Measurements from ENCODE around the gene VAT1L. TPM values are rescaled to one million over a fixed set of nuclear protein-coding genes. Genes with fewer than 3 reads are reported as not detected.

Gene VAT1L
- total RNA-seq, 1 experiment from 2014 or later = 33.8 TPM

DNA sequence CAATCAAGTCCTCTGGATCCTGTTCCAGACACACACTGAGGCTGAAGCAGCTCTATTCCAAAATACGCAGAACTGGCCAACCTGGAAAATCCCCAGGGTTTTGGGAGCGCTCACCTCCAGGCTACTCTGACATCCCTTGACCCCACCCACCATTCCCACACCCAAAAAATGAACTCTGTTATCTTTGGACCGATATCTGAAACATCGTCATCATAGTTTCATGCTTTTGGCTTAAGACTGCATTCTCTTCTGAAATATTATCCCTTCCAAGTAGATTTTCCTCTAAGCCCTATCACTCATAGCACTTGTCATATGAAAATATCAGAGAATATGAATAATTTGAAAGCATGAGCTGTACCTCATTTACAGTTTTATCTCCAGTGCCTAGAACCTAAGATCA is 34.7 kb downstream of the VAT1L start:
- Mint-ChIP-seq H3K9me3 (no peaks in the 10 kb centered on the region), H3K27ac (peak overlapping the region in 2 of 3 experiments; percentile 66 to 74; a peak in 1 of 7 replicates), H3K4me1 (peaks cover 7 to 9% of the 10 kb centered on the region in 2 experiments), H3K36me3 (ENCODE audit: insufficient read depth in 1 of 3, low read depth in 3 of 3) (peaks cover 24 to 58% (median 24%) of the 10 kb centered on the region in 3 experiments; a peak in 6 of 7 replicates), H3K4me3 (no peak overlapping the region), H3K27me3 (ENCODE audit: low read depth) (no peaks in the 10 kb centered on the region)
- TF ChIP-seq, protein P1, sequence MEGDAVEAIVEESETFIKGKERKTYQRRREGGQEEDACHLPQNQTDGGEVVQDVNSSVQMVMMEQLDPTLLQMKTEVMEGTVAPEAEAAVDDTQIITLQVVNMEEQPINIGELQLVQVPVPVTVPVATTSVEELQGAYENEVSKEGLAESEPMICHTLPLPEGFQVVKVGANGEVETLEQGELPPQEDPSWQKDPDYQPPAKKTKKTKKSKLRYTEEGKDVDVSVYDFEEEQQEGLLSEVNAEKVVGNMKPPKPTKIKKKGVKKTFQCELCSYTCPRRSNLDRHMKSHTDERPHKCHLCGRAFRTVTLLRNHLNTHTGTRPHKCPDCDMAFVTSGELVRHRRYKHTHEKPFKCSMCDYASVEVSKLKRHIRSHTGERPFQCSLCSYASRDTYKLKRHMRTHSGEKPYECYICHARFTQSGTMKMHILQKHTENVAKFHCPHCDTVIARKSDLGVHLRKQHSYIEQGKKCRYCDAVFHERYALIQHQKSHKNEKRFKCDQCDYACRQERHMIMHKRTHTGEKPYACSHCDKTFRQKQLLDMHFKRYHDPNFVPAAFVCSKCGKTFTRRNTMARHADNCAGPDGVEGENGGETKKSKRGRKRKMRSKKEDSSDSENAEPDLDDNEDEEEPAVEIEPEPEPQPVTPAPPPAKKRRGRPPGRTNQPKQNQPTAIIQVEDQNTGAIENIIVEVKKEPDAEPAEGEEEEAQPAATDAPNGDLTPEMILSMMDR (conservative IDR thresholded peaks at IDR 0.05) = no peak
- Histone ChIP-seq H4K20me1 (ENCODE audit: control insufficient read depth, insufficient read depth, insufficient read length) (no peaks in the 10 kb centered on the region), H3K79me1 (ENCODE audit: insufficient read depth, low read depth, low read length, poor library complexity, severe bottlenecking) (no peaks in the 10 kb centered on the region), H3K27me3 (ENCODE audit: insufficient read depth, low read length) (no peaks in the 10 kb centered on the region), H3K4me2 (ENCODE audit: insufficient read depth, insufficient read length, low read length) (no peak overlapping the region), H4K8ac (replicated peaks; ENCODE audit: insufficient read length, low read depth, low read length) (no peak overlapping the region), H4K91ac (ENCODE audit: insufficient read length, low read depth, low read length) (no peak overlapping the region), H3K4me1 (ENCODE audit: insufficient read depth, low read length) (no peaks in the 10 kb centered on the region), H3K27ac (ENCODE audit: insufficient read length, low read depth, low read length) (no peak overlapping the region), H2BK12ac (ENCODE audit: insufficient read length, low read depth, low read length) (no peak overlapping the region), H2AK5ac (ENCODE audit: insufficient read length, low read length) (no peak overlapping the region), H3K9ac (ENCODE audit: extremely low read depth, insufficient read length, low read length) (no peak overlapping the region), H2BK20ac (ENCODE audit: low read depth, low read length, poor library complexity, severe bottlenecking) (no peak overlapping the region), H2BK5ac (ENCODE audit: insufficient read length, low read length) (no peak overlapping the region), H2AFZ (ENCODE audit: low read length) (no peak overlapping the region), H3T11ph (ENCODE audit: low read length) (no peak overlapping the region), H3K79me2 (ENCODE audit: insufficient read depth, low read length) (no peaks in the 10 kb centered on the region), H4K5ac (ENCODE audit: insufficient read length, low read depth, low read length) (no peak overlapping the region), H3K14ac (ENCODE audit: insufficient read depth, low read length) (no peak overlapping the region), H3K23ac (ENCODE audit: insufficient read length, low read depth, low read length) (no peak overlapping the region), H2BK120ac (ENCODE audit: low read depth, low read length, poor library complexity, severe bottlenecking) (no peak overlapping the region), H3K9me3 (ENCODE audit: control insufficient read depth, low read depth, low read length) (no peaks in the 10 kb centered on the region), H3K23me2 (ENCODE audit: insufficient read length, low read depth, low read length, poor library complexity, severe bottlenecking) (no peaks in the 10 kb centered on the region), H3K56ac (ENCODE audit: insufficient read length, low read depth, low read length) (no peak overlapping the region), H3K4ac (ENCODE audit: low read depth, low read length) (no peak overlapping the region), H3K18ac (ENCODE audit: insufficient read length, low read depth, low read length) (no peak overlapping the region), H2BK15ac (ENCODE audit: low read depth, low read length) (no peak overlapping the region)
- DNase-seq = no peak
- WGBS (ENCODE audit: extremely low coverage, insufficient read length, low lambda C conversion rate) = no CpG with 5 or more reads among the region's 4 CpGs

Data from H9 (cell line).